Measurements from ENCODE around the gene MED12. TPM values are rescaled to one million over a fixed set of nuclear protein-coding genes. Genes with fewer than 3 reads are reported as not detected.
A peak's percentile ranks its signal among the peaks of the same experiment; 100 is the strongest.

Gene MED12
- total RNA-seq: 29.2 and 56.5 TPM in 2 replicates
- 17.9 and 25.4 TPM in 2 replicates for polyA plus RNA-seq

DNA sequence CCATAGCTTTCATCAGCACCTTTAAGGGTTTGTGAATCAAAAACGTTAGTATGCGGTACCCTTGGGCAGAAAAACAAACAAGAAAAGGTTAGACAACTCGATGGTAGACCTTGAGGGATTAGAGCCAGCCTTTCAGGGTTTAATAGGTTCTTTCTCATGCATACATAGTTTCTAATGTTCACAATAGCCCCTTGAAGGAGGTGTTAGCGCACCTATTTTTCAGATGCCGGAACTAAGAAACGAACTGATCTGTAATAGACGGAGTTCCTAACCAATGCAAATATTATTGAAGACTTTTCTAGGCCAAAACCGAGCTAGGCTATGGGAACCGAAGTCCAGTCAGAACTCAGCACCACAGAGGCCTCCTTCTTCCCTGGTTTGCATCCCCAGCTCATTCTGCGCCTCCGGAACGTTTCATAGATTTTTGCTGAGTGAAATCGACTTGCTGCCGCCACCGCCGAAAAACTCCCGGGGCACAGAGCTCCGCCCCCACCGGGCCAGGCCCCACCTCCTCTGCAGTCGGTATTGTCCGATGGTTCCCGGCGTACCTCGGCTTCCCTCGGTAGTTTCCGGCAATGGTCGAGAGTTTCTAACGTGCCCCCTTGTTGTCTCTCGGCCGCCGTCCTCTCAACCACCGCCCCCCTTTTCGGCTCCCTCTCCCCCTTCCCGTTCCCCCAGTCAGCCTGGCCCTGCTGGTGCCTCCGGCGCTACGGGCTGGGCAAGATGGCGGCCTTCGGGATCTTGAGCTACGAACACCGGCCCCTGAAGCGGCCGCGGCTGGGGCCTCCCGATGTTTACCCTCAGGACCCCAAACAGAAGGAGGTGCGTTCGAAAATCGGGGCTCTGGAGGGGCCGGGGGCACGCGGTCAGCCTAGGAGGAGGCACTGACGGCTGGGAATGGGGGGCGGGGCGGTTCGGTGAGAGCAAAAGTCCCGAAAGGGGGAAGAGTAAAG is at the start of gene MED12:
MED12 (plus strand) TSS at position 565 of the 953 bp plus-strand sequence; CDS start at position 724, 159 bp downstream.
- Histone ChIP-seq H3K27me3 (no peaks in the 10 kb centered on the region), H3K9me3 (ENCODE audit: low read depth) (no peaks in the 10 kb centered on the region), H3K4me1 (ENCODE audit: low read depth) (no peaks in the 10 kb centered on the region), H3K4me3 (peak within 1 kb of the TSS; percentile 52), H3K27ac (peak within 1 kb of the TSS; percentile 90), H3K36me3 (peaks cover 3% of the 10 kb centered on the region)
- DNase-seq (ENCODE audit: low read depth in 1 of 2, low spot score in 1 of 2): peak; percentile 83 to 86
- TF ChIP-seq, protein P1, sequence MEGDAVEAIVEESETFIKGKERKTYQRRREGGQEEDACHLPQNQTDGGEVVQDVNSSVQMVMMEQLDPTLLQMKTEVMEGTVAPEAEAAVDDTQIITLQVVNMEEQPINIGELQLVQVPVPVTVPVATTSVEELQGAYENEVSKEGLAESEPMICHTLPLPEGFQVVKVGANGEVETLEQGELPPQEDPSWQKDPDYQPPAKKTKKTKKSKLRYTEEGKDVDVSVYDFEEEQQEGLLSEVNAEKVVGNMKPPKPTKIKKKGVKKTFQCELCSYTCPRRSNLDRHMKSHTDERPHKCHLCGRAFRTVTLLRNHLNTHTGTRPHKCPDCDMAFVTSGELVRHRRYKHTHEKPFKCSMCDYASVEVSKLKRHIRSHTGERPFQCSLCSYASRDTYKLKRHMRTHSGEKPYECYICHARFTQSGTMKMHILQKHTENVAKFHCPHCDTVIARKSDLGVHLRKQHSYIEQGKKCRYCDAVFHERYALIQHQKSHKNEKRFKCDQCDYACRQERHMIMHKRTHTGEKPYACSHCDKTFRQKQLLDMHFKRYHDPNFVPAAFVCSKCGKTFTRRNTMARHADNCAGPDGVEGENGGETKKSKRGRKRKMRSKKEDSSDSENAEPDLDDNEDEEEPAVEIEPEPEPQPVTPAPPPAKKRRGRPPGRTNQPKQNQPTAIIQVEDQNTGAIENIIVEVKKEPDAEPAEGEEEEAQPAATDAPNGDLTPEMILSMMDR (IDR thresholded peaks at IDR 0.05; ENCODE audit: low read depth, low read length): no peak

DNA sequence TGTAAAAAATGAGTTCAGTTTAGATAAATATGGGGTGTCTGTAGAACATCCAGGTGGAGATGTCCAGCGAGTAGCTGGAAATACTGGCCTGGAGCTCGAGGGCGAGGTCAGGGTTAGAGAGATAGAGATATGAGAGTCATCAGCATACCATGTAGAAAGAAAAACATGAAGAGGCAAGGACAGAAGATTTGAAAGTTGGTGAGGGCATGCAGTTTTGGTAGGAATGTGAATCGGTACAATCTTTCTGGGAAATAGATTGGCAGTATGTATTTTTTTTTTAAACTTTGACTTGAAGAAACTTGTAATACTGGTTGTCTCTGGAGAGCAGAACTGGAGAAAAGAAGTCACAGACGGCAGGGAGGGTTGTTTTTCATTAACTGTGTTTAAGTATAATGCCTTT is 47.9 kb upstream of the MED12 start:
- H3K4me3 ChIP-seq: no peak overlapping the region
- no peaks in the 10 kb centered on the region for H3K36me3 ChIP-seq
- no peaks in the 10 kb centered on the region for H3K27me3 ChIP-seq
- no peak for DNase-seq (ENCODE audit: low read depth in 1 of 2, low spot score in 1 of 2)
- H3K27ac ChIP-seq: no peak overlapping the region
- no peaks in the 10 kb centered on the region for H3K4me1 ChIP-seq (ENCODE audit: low read depth)
- TF ChIP-seq, protein P1 (IDR thresholded peaks at IDR 0.05; ENCODE audit: low read depth, low read length): no peak
- no peaks in the 10 kb centered on the region for H3K9me3 ChIP-seq (ENCODE audit: low read depth)

DNA sequence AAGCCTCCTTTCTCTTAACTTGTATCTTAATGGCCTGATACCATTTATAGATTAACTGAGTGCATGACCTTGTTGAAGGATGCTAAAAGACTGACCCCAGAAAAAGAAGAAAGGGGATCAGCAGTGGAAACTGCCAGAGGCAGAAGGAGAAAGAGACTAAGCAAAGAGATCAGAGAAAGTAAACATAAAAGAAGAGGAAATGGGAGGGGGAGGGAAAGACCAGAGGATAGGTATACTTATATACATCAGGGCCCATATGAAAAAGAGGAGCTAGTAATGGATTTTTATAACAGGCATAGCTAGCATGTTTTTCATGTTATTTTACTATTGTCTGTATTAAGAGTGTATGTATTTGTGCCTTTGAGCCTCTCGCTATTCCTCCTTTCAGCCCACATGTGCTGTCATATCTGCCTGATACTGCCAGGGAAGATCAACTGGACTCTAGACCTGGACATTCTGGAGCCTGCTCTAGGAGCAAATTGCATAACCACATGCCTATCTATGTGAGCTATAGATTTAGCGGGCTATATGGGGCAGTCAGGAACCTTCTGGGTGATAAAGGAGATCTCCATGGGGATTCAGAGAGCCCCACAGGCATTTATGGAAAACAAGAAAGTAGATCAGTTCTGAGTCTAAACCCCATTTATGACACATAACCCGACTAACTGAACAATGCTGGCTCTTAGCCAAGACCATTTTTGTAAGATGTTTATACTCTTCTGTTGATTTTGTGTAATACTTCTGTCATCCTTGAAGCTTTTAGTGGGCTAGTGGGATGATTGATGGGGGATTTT is 36.9 kb upstream of the MED12 start:
- Histone ChIP-seq H3K9me3 (ENCODE audit: low read depth) (no peaks in the 10 kb centered on the region), H3K27me3 (no peaks in the 10 kb centered on the region), H3K4me1 (ENCODE audit: low read depth) (no peaks in the 10 kb centered on the region), H3K27ac (no peak overlapping the region), H3K4me3 (no peak overlapping the region), H3K36me3 (no peaks in the 10 kb centered on the region)
- TF ChIP-seq, protein P1 (IDR thresholded peaks at IDR 0.05; ENCODE audit: low read depth, low read length): no peak
- peak in 1 of 2 donors; percentile 63 for DNase-seq (ENCODE audit: low read depth in 1 of 2, low spot score in 1 of 2)

DNA sequence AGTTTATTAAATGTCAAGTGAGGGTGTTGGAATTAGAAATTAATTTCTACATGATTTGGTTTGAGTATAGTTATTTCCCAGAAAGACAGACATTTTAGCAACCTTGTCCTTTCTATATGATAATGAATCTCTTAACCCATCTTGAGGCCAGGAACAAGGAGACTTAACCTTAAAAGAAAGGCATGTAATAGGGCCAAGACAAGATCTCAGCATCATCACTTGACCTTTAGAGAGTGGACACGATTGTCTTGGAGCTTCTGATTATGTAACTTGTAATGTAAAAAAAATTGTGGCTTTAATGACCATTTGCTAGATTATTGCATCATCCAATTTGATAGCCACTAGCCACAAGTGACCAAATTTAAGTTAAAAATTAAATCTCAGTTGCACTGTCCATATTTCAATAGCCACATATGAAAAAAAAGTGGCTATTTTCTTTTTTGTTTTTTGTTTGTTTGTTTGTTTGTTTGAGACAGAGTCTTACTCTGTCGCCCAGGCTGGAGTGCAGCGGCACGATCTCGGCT is 36.2 kb upstream of the MED12 start:
- H3K27ac ChIP-seq: no peak overlapping the region
- DNase-seq (ENCODE audit: low read depth in 1 of 2, low spot score in 1 of 2): no peak
- no peak overlapping the region for H3K4me3 ChIP-seq
- H3K4me1 ChIP-seq (ENCODE audit: low read depth): no peaks in the 10 kb centered on the region
- TF ChIP-seq, protein P1 (IDR thresholded peaks at IDR 0.05; ENCODE audit: low read depth, low read length): no peak
- H3K9me3 ChIP-seq (ENCODE audit: low read depth): no peaks in the 10 kb centered on the region
- no peaks in the 10 kb centered on the region for H3K36me3 ChIP-seq
- no peaks in the 10 kb centered on the region for H3K27me3 ChIP-seq

DNA sequence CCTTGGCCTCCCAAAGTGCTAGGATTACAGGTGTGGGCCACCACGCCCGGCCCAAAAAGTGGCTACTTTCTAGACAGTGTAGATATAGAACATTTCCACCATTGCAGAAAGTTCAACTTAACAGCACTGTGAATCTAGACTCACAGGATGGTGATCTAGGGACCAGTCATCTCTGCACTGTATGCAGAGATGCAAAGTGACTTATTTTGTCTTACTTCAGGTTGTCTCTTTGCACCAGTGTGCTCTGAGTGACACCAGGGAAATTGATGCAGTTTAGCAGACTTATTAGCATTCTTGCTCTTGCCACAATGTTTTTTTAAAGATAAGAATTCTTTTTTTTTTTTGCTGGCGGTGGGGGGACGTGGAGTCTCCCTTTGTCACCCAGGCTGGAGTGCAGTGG is 35.6 kb upstream of the MED12 start:
- H3K4me1 ChIP-seq (ENCODE audit: low read depth): no peaks in the 10 kb centered on the region
- no peaks in the 10 kb centered on the region for H3K36me3 ChIP-seq
- H3K9me3 ChIP-seq (ENCODE audit: low read depth): no peaks in the 10 kb centered on the region
- no peaks in the 10 kb centered on the region for H3K27me3 ChIP-seq
- H3K27ac ChIP-seq: no peak overlapping the region
- TF ChIP-seq, protein P1 (IDR thresholded peaks at IDR 0.05; ENCODE audit: low read depth, low read length): no peak
- H3K4me3 ChIP-seq: no peak overlapping the region
- DNase-seq (ENCODE audit: low read depth in 1 of 2, low spot score in 1 of 2): no peak
